Measurements from ENCODE around the gene ALAS1.
A peak's percentile ranks its signal among the peaks of the same experiment; 100 is the strongest.

ALAS1 gene

GRCh38 chr3:52246728-52247408 lies 48.9 kb downstream of the ALAS1 start:
- Mint-ChIP-seq H3K36me3 (peaks cover 17% of the 10 kb centered on the region), H3K27ac (peak overlapping the region; percentile 85), H3K4me3 (peak overlapping the region; percentile 85), H3K4me1 (peaks cover 48% of the 10 kb centered on the region), H3K9me3 (no peaks in the 10 kb centered on the region), H3K27me3 (no peaks in the 10 kb centered on the region)
- DNase-seq (ENCODE audit: low spot score in 2 of 2), result no peak
- no peak for ATAC-seq (ENCODE audit: low read depth)

GRCh38 chr3:52247409-52248164 lies 49.6 kb downstream of the ALAS1 start:
- Mint-ChIP-seq H3K27me3 (no peaks in the 10 kb centered on the region), H3K4me3 (peak overlapping the region; percentile 85), H3K27ac (peak overlapping the region; percentile 85), H3K9me3 (no peaks in the 10 kb centered on the region), H3K4me1 (peaks cover 47% of the 10 kb centered on the region), H3K36me3 (peaks cover 17% of the 10 kb centered on the region)
- ATAC-seq (ENCODE audit: low read depth) (peak; percentile 23), DNase-seq (ENCODE audit: low spot score in 2 of 2) (no peak)

DNA sequence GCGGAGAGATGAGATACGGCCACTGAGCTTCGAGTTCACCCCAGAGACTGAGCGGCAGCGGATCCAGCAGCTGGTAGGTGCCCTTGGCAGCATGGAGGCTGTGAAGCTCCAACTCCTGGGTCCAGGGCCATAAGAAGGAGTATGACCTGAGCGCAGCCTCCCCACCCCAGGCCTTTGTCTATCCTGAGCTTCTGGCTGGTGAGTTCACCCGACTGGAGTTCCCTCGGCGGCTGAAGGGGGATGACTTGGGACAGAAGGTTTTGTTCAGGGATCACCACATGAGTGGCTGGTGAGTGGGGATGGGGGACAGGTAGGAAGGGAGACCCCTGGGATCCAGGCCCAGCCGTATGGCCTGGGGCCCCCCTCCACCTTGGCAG lies 50.2 kb downstream of the ALAS1 start:
- Mint-ChIP-seq H3K4me1 (peaks cover 50% of the 10 kb centered on the region), H3K9me3 (no peaks in the 10 kb centered on the region), H3K27ac (peak overlapping the region; percentile 85), H3K36me3 (peaks cover 19% of the 10 kb centered on the region), H3K27me3 (no peaks in the 10 kb centered on the region), H3K4me3 (no peak overlapping the region)
- DNase-seq (ENCODE audit: low spot score in 2 of 2) (no peak), ATAC-seq (ENCODE audit: low read depth) (no peak)

DNA sequence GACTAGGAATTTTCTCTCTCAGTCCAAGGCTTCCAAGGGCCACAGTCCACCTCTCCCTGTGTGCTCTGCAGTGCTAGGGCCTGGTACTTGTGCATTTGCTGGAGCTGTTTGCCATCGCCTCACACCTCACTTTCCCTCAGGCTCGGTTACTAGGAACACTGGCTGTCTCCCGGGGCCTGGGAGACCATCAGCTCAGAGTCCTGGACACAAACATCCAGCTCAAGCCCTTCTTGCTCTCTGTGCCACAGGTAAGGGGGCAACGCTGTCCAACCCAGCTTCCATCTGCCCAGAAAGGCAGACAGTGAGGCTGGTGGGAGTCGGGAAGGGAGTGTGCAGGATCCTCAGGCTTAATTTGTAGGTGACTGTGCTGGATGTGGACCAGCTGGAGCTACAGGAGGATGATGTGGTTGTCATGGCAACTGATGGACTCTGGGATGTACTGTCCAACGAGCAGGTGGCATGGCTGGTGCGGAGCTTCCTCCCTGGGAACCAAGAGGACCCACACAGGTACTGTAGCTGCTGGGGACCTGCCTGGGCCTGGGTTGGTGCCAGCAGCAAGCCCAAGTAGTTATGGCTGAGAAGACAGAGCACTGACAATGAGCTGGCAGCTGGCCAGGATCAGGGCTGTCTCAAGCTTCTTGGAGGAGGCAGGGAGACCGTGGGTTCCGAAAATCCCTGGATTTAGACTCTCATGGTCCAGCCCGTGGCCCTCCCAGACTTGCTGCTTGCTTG lies 51.0 kb downstream of the ALAS1 start:
- DNase-seq (ENCODE audit: low spot score in 2 of 2) (no peak), ATAC-seq (ENCODE audit: low read depth) (no peak)
- H3K27me3 Mint-ChIP-seq, result no peaks in the 10 kb centered on the region
- peak overlapping the region; percentile 85 for H3K27ac Mint-ChIP-seq
- no peaks in the 10 kb centered on the region for H3K9me3 Mint-ChIP-seq
- H3K4me1 Mint-ChIP-seq, result peaks cover 45% of the 10 kb centered on the region
- H3K36me3 Mint-ChIP-seq, result peaks cover 19% of the 10 kb centered on the region
- no peak overlapping the region for H3K4me3 Mint-ChIP-seq

- Mint-ChIP-seq H3K27ac (peak overlapping the region; percentile 85), H3K4me3 (no peak overlapping the region), H3K27me3 (no peaks in the 10 kb centered on the region), H3K9me3 (no peaks in the 10 kb centered on the region), H3K36me3 (peaks cover 19% of the 10 kb centered on the region), H3K4me1 (peaks cover 39% of the 10 kb centered on the region)
- DNase-seq (ENCODE audit: low spot score in 2 of 2) (no peak), ATAC-seq (ENCODE audit: low read depth) (no peak)
These were observed 51.7 kb downstream of the ALAS1 start for GRCh38 chr3:52249683-52250082.

- peaks cover 19% of the 10 kb centered on the region for H3K36me3 Mint-ChIP-seq
- no peaks in the 10 kb centered on the region for H3K27me3 Mint-ChIP-seq
- H3K9me3 Mint-ChIP-seq, result no peaks in the 10 kb centered on the region
- H3K4me3 Mint-ChIP-seq, result no peak overlapping the region
- ATAC-seq (ENCODE audit: low read depth), result no peak
- peaks cover 35% of the 10 kb centered on the region for H3K4me1 Mint-ChIP-seq
- no peak for DNase-seq (ENCODE audit: low spot score in 2 of 2)
- H3K27ac Mint-ChIP-seq, result peak overlapping the region; percentile 85
These were observed 52.2 kb downstream of the ALAS1 start for GRCh38 chr3:52250122-52250521.

GRCh38 chr3:52253314-52254304 lies 55.6 kb downstream of the ALAS1 start:
- peak overlapping the region; percentile 89 for H3K27ac Mint-ChIP-seq
- no peaks in the 10 kb centered on the region for H3K27me3 Mint-ChIP-seq
- ATAC-seq (ENCODE audit: low read depth), result peak; percentile 98
- H3K9me3 Mint-ChIP-seq, result no peaks in the 10 kb centered on the region
- peaks cover 24% of the 10 kb centered on the region for H3K36me3 Mint-ChIP-seq
- H3K4me1 Mint-ChIP-seq, result peaks cover 17% of the 10 kb centered on the region
- H3K4me3 Mint-ChIP-seq, result peak overlapping the region; percentile 81
- peak; percentile 61 to 83 for DNase-seq (ENCODE audit: low spot score in 2 of 2)

DNA sequence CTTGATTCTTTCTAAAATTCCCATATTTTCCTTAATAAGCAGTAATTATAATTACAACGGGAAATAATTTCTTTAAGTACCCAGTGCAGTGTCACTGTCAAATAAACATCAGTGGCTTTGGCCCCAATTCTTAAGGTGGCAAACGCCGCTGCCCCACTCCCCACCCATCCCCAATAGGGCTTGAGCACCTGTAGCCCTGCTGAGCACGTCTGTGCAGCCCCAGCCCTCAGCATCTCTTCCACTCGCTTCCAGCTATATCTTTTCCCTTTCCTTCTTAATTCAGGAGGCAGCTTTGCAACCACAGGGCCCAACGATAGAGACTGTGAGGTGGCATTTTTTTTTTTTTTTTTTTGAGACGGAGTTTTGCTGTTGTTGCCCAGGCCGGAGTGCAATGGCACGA lies 56.6 kb downstream of the ALAS1 start:
- Mint-ChIP-seq H3K9me3 (no peaks in the 10 kb centered on the region), H3K27me3 (no peaks in the 10 kb centered on the region), H3K27ac (no peak overlapping the region), H3K4me3 (no peak overlapping the region), H3K4me1 (peaks cover 19% of the 10 kb centered on the region), H3K36me3 (peaks cover 28% of the 10 kb centered on the region)
- DNase-seq (ENCODE audit: low spot score in 2 of 2) (no peak), ATAC-seq (ENCODE audit: low read depth) (no peak)

DNA sequence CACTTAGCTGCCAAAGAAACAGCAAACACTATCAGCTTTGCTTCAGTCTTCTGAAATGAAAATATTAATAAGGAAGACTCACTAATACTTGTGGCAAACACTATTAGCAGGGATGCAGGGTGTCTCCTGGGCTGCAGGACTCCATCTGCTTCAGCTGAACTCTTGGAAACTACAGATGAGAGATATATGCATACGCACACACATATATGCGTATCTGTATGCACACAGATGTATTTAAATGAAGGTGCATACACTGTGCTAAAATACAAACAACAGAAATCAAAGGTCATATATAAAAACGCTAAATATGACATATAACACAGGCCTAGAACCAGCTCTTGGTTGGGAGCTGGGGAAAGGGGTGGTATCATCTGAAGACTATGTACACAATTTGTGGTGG lies 58.2 kb downstream of the ALAS1 start:
- Mint-ChIP-seq H3K27ac (no peak overlapping the region), H3K27me3 (no peaks in the 10 kb centered on the region), H3K4me3 (no peak overlapping the region), H3K4me1 (peaks cover 16% of the 10 kb centered on the region), H3K36me3 (peaks cover 28% of the 10 kb centered on the region), H3K9me3 (no peaks in the 10 kb centered on the region)
- DNase-seq (ENCODE audit: low spot score in 2 of 2) (no peak), ATAC-seq (ENCODE audit: low read depth) (no peak)

GRCh38 chr3:52256622-52257021 lies 58.7 kb downstream of the ALAS1 start:
- Mint-ChIP-seq H3K27ac (peak overlapping the region; percentile 67), H3K27me3 (no peaks in the 10 kb centered on the region), H3K36me3 (peaks cover 28% of the 10 kb centered on the region), H3K4me3 (no peak overlapping the region), H3K9me3 (no peaks in the 10 kb centered on the region), H3K4me1 (peaks cover 16% of the 10 kb centered on the region)
- DNase-seq (ENCODE audit: low spot score in 2 of 2), result no peak
- no peak for ATAC-seq (ENCODE audit: low read depth)

DNA sequence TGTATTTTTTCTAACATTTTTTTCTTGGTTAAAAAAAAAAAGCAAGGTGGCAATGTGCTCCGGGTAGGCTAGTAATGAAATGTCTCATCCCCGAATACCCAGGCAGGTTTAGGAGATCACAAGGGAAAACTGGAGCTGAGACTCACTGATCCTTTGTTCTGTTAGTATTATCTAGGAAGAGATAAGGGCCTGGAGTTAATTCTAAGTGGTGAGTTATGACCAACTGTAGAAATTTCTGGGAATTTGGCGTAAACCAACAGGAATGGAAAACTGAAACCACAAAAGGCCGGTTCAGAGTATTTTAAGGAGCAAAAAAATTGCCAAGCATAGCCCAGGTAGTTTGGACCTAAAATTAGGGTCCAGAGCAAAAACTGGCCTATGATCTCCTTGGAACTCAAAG lies 60.0 kb downstream of the ALAS1 start:
- Mint-ChIP-seq H3K9me3 (no peaks in the 10 kb centered on the region), H3K4me3 (no peak overlapping the region), H3K27me3 (no peaks in the 10 kb centered on the region), H3K4me1 (peaks cover 22% of the 10 kb centered on the region), H3K36me3 (peaks cover 30% of the 10 kb centered on the region), H3K27ac (peak overlapping the region; percentile 50)
- ATAC-seq (ENCODE audit: low read depth) (no peak), DNase-seq (ENCODE audit: low spot score in 2 of 2) (no peak)

- Mint-ChIP-seq H3K4me1 (peaks cover 27% of the 10 kb centered on the region), H3K4me3 (no peak overlapping the region), H3K27me3 (no peaks in the 10 kb centered on the region), H3K27ac (no peak overlapping the region), H3K36me3 (peaks cover 37% of the 10 kb centered on the region), H3K9me3 (no peaks in the 10 kb centered on the region)
- ATAC-seq (ENCODE audit: low read depth) (no peak), DNase-seq (ENCODE audit: low spot score in 2 of 2) (no peak)
These were observed 61.1 kb downstream of the ALAS1 start for GRCh38 chr3:52259035-52259434.

- no peak for DNase-seq (ENCODE audit: low spot score in 2 of 2)
- peaks cover 30% of the 10 kb centered on the region for H3K4me1 Mint-ChIP-seq
- H3K9me3 Mint-ChIP-seq, result no peaks in the 10 kb centered on the region
- no peak overlapping the region for H3K4me3 Mint-ChIP-seq
- H3K36me3 Mint-ChIP-seq, result peaks cover 41% of the 10 kb centered on the region
- H3K27me3 Mint-ChIP-seq, result no peaks in the 10 kb centered on the region
- no peak for ATAC-seq (ENCODE audit: low read depth)
- H3K27ac Mint-ChIP-seq, result no peak overlapping the region
These were observed 61.5 kb downstream of the ALAS1 start for GRCh38 chr3:52259448-52259847.
